Nasal cavity respiratory epithelium epithelial cell of viscerocranial mucosa (primary cell): Measurements from ENCODE around the gene NAGK. TPM values are rescaled to one million over a fixed set of nuclear protein-coding genes. Genes with fewer than 3 reads are reported as not detected.

Source experiments
- total RNA-seq: library from RNA; depleted of rRNA; stranded (reverse); fragments of >200 nt; gene quantifications from 2 replicates; pipeline ENCODE4 v1.2.3, GENCODE V29; 2014

Gene NAGK
- total RNA-seq, result 29.7 and 57.7 TPM in 2 replicates

DNA sequence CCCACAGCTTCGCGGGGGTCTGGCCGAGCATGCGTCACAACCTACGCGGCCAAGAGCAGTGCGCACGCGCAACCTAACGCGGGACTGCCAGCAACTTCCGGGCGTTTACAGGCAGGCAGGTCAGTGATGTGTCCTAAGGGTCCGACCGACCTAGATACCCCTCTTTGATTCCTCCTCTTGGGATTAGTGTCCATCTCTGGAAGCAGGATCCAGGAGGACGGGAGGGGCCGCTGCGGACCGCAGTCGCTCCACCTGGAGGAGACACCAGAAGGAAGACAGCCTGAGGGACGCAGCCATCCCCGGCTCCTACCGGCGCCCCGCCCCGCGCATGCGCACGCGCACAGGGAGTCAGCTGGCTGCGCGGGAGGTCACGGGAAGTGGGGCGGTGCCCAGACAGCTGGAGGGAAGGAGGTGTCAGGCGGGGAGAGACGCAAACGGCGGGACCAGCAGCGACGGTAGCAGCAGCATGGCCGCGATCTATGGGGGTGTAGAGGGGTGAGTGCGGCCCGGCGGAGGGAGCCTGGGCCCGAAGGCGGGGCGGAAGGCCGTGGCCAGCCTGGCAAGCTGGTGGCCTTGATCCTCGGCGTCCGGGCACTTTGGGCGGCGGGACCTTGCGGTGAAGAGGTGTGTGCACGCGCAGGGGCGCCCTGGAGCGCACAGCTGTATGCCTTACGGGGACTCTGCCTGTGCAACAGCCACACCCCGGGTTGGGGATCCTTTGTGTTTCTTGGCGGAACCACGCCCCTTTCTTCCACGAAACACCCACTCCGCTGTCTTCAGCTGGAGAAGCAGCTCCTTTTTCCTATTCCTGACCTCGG is at the start of gene NAGK:
Gene NAGK (plus strand): TSS at position 431 of the 818 bp plus-strand sequence. CDS start 36 bp downstream, at position 467.

Other genes with a start within 250 kb of the NAGK start
- gene CLEC4F, start 248.0 kb upstream of the NAGK start, total RNA-seq, result not detected in 2 replicates
- gene CD207, start 232.8 kb upstream of the NAGK start, total RNA-seq, result not detected in 2 replicates
- not detected in 2 replicates for gene VAX2, start 168.1 kb upstream of the NAGK start, total RNA-seq
- gene ATP6V1B1, start 132.7 kb upstream of the NAGK start, total RNA-seq, result 0.21 and 0.34 TPM in 2 replicates
- 0.07 TPM in 1 of 2 replicates, not detected in the other for gene ANKRD53, start 90.0 kb upstream of the NAGK start, total RNA-seq
- 12.3 and 28.5 TPM in 2 replicates for gene TEX261, start 73.8 kb upstream of the NAGK start, total RNA-seq
- gene MCEE, start 61.6 kb downstream of the NAGK start, total RNA-seq, result 9.7 and 11.3 TPM in 2 replicates
- gene MPHOSPH10, start 62.0 kb downstream of the NAGK start, total RNA-seq, result 21.2 and 30.2 TPM in 2 replicates
- gene PAIP2B, start 158.5 kb downstream of the NAGK start, total RNA-seq, result 3.1 and 5.3 TPM in 2 replicates